HG03469 (cell line): ENCODE results near the gene NOP53.
A peak's percentile ranks its signal among the peaks of the same experiment; 100 is the strongest.
"Not testable (repeated sequence)": the region's sequence is repeated elsewhere in the genome, so short reads cannot be mapped to it uniquely, and the experiment has no call there.

Experiments
- ATAC-seq: cut with Tn5 transposase; IDR thresholded peaks from one replicate; pipeline ENCODE4 v1.9.1; 2021; ENCODE audit warnings: mild to moderate bottlenecking, moderate library complexity, moderate number of reproducible peaks; ENCODE audit not compliant: unreplicated experiment

The NOP53 gene

GRCh38 chr19:47745010-47745901, at the start of gene NOP53:
NOP53 (plus strand) TSS chr19:47745546; CDS start chr19:47745560, 14 bp downstream.
- peak; percentile 39 for ATAC-seq

GRCh38 chr19:47696635-47697034, 48.7 kb upstream of the NOP53 start:
- no peak for ATAC-seq

- no peak for ATAC-seq
Observed at GRCh38 chr19:47697863-47698609, 47.3 kb upstream of the NOP53 start.

GRCh38 chr19:47698631-47699359, 46.6 kb upstream of the NOP53 start:
- ATAC-seq: no peak

GRCh38 chr19:47699360-47699917, 45.9 kb upstream of the NOP53 start:
- ATAC-seq: no peak

- ATAC-seq: no peak
Observed at GRCh38 chr19:47700934-47701716, 44.2 kb upstream of the NOP53 start.

- ATAC-seq: no peak
Observed at GRCh38 chr19:47701717-47702552, 43.4 kb upstream of the NOP53 start.

- no peak for ATAC-seq
Observed at GRCh38 chr19:47702671-47703070, 42.7 kb upstream of the NOP53 start.

GRCh38 chr19:47703301-47703700, 42.0 kb upstream of the NOP53 start:
- no peak for ATAC-seq

- no peak for ATAC-seq
Observed at GRCh38 chr19:47704024-47704423, 41.3 kb upstream of the NOP53 start.

GRCh38 chr19:47704656-47705055, 40.7 kb upstream of the NOP53 start:
- ATAC-seq: no peak

- ATAC-seq: no peak
Observed at GRCh38 chr19:47707135-47707925, 38.0 kb upstream of the NOP53 start.

GRCh38 chr19:47711652-47712242, 33.6 kb upstream of the NOP53 start:
- no peak for ATAC-seq

GRCh38 chr19:47713046-47714021, 32.0 kb upstream of the NOP53 start, which contains the start of gene EHD2:
EHD2 (plus strand) TSS chr19:47713422; CDS start chr19:47716613, 3,191 bp downstream.
- no peak for ATAC-seq

GRCh38 chr19:47714339-47714738, 31.0 kb upstream of the NOP53 start:
- no peak for ATAC-seq

- ATAC-seq: not testable (repeated sequence)
Observed at GRCh38 chr19:47714855-47715254, 30.5 kb upstream of the NOP53 start.
